ENCODE results near the gene GNRHR. TPM values are rescaled to one million over a fixed set of nuclear protein-coding genes. Genes with fewer than 3 reads are reported as not detected.
A peak's percentile ranks its signal among the peaks of the same experiment; 100 is the strongest.
"Not testable (repeated sequence)": the region's sequence is repeated elsewhere in the genome, so short reads cannot be mapped to it uniquely, and the experiment has no call there.

GNRHR gene
- total RNA-seq, 2 donors from 2014 or later, result not detected

GRCh38 chr4:67713529-67714247 lies 40.5 kb downstream of the GNRHR start:
- Mint-ChIP-seq H3K36me3 (ENCODE audit: low read depth) (peaks cover 15% of the 10 kb centered on the region), H3K27me3 (ENCODE audit: insufficient read depth) (peaks cover 1% of the 10 kb centered on the region), H3K4me1 (peaks cover 38% of the 10 kb centered on the region), H3K27ac (peak overlapping the region; percentile 27), H3K4me3 (no peak overlapping the region), H3K9me3 (no peaks in the 10 kb centered on the region)
- H3K9me3 ChIP-seq (ENCODE audit: control insufficient read depth, low read length), result no peaks in the 10 kb centered on the region
- peaks cover 10% of the 10 kb centered on the region for H3K4me1 ChIP-seq (ENCODE audit: control insufficient read depth, insufficient read depth, low read length)
- DNase-seq, result no peak
- no peaks in the 10 kb centered on the region for H3K36me3 ChIP-seq (ENCODE audit: control insufficient read depth, insufficient read depth, low read length)
- TF ChIP-seq CTCF (conservative IDR thresholded peaks at IDR 0.05), result no peak
- H3K27me3 ChIP-seq (ENCODE audit: control insufficient read depth, insufficient read depth, low read length, poor library complexity, severe bottlenecking), result no peaks in the 10 kb centered on the region
- H3K9ac ChIP-seq (ENCODE audit: extremely low read depth, low read length, poor library complexity, severe bottlenecking), result no peak overlapping the region
- H3K27ac ChIP-seq (ENCODE audit: low read depth, low read length), result no peak overlapping the region
- H3K4me3 ChIP-seq (ENCODE audit: low read length), result no peak overlapping the region
- WGBS, 2 experiments (ENCODE audit: insufficient coverage in 1 of 2, insufficient read length in 1 of 2), result 89 to 92% methylated on average over 7 to 12 of the region's 12 CpGs

- 91 to 96% methylated on average over 3 to 7 of the region's 7 CpGs for WGBS, 2 experiments (ENCODE audit: insufficient coverage in 1 of 2, insufficient read length in 1 of 2)
- Histone ChIP-seq H3K4me3 (ENCODE audit: low read length) (no peak overlapping the region), H3K9ac (ENCODE audit: extremely low read depth, low read length, poor library complexity, severe bottlenecking) (no peak overlapping the region), H3K9me3 (ENCODE audit: control insufficient read depth, low read length) (no peaks in the 10 kb centered on the region), H3K4me1 (ENCODE audit: control insufficient read depth, insufficient read depth, low read length) (peaks cover 10% of the 10 kb centered on the region), H3K36me3 (ENCODE audit: control insufficient read depth, insufficient read depth, low read length) (no peaks in the 10 kb centered on the region), H3K27ac (ENCODE audit: low read depth, low read length) (peak overlapping the region; percentile 27), H3K27me3 (ENCODE audit: control insufficient read depth, insufficient read depth, low read length, poor library complexity, severe bottlenecking) (no peaks in the 10 kb centered on the region)
- no peak overlapping the region for H3K4me3 Mint-ChIP-seq
- H3K9me3 Mint-ChIP-seq, result peaks cover 4% of the 10 kb centered on the region
- H3K27me3 Mint-ChIP-seq (ENCODE audit: insufficient read depth), result peaks cover 1% of the 10 kb centered on the region
- peak overlapping the region; percentile 27 for H3K27ac Mint-ChIP-seq
- H3K36me3 Mint-ChIP-seq (ENCODE audit: low read depth), result peaks cover 17% of the 10 kb centered on the region
- H3K4me1 Mint-ChIP-seq, result peaks cover 38% of the 10 kb centered on the region
- DNase-seq, result peak; percentile 70
- TF ChIP-seq CTCF (conservative IDR thresholded peaks at IDR 0.05), result no peak
Observed at GRCh38 chr4:67712650-67713528, 41.3 kb downstream of the GNRHR start.

GRCh38 chr4:67712000-67712625 lies 42.1 kb downstream of the GNRHR start:
- no peak overlapping the region for H3K4me3 ChIP-seq (ENCODE audit: low read length)
- TF ChIP-seq CTCF (conservative IDR thresholded peaks at IDR 0.05), result no peak
- H3K9me3 ChIP-seq (ENCODE audit: control insufficient read depth, low read length), result no peaks in the 10 kb centered on the region
- no peaks in the 10 kb centered on the region for H3K36me3 ChIP-seq (ENCODE audit: control insufficient read depth, insufficient read depth, low read length)
- no peak overlapping the region for H3K27ac ChIP-seq (ENCODE audit: low read depth, low read length)
- Mint-ChIP-seq H3K27ac (no peak overlapping the region), H3K36me3 (ENCODE audit: low read depth) (peaks cover 20% of the 10 kb centered on the region), H3K4me3 (no peak overlapping the region), H3K9me3 (peaks cover 6% of the 10 kb centered on the region), H3K27me3 (ENCODE audit: insufficient read depth) (peaks cover 1% of the 10 kb centered on the region), H3K4me1 (peaks cover 38% of the 10 kb centered on the region)
- H3K9ac ChIP-seq (ENCODE audit: extremely low read depth, low read length, poor library complexity, severe bottlenecking), result no peak overlapping the region
- no peaks in the 10 kb centered on the region for H3K27me3 ChIP-seq (ENCODE audit: control insufficient read depth, insufficient read depth, low read length, poor library complexity, severe bottlenecking)
- WGBS, 2 experiments (ENCODE audit: insufficient coverage in 1 of 2, insufficient read length in 1 of 2), result 86% methylated on average over 3 of the region's 3 CpGs; no CpG with 5 or more reads in 1 of the 2 experiments
- peak; percentile 60 for DNase-seq
- peaks cover 8% of the 10 kb centered on the region for H3K4me1 ChIP-seq (ENCODE audit: control insufficient read depth, insufficient read depth, low read length)

GRCh38 chr4:67706682-67707081 lies 47.5 kb downstream of the GNRHR start:
- H3K27me3 ChIP-seq (ENCODE audit: control insufficient read depth, insufficient read depth, low read length, poor library complexity, severe bottlenecking); H3K27me3 Mint-ChIP-seq (ENCODE audit: insufficient read depth); H3K36me3 ChIP-seq (ENCODE audit: control insufficient read depth, insufficient read depth, low read length); H3K4me3 Mint-ChIP-seq; H3K4me3 ChIP-seq (ENCODE audit: low read length); H3K27ac Mint-ChIP-seq; H3K9me3 Mint-ChIP-seq; H3K4me1 Mint-ChIP-seq; DNase-seq; H3K27ac ChIP-seq (ENCODE audit: low read depth, low read length); H3K4me1 ChIP-seq (ENCODE audit: control insufficient read depth, insufficient read depth, low read length); H3K9ac ChIP-seq (ENCODE audit: extremely low read depth, low read length, poor library complexity, severe bottlenecking): not testable (repeated sequence)
- H3K36me3 Mint-ChIP-seq (ENCODE audit: low read depth), result peaks cover 24% of the 10 kb centered on the region
- H3K9me3 ChIP-seq (ENCODE audit: control insufficient read depth, low read length), result peaks cover 11% of the 10 kb centered on the region
- WGBS, 2 experiments (ENCODE audit: insufficient coverage in 1 of 2, insufficient read length in 1 of 2), result 92% methylated on average over 3 of the region's 3 CpGs; no CpG with 5 or more reads in 1 of the 2 experiments

Measured in endodermal cell (in vitro differentiated cells).